ENCODE results near the gene PTTG1IP2.

GRCh38 chr7:90516257-90516656, 46.8 kb downstream of the PTTG1IP2 start:
- TF ChIP-seq CTCF (IDR thresholded peaks at IDR 0.05; ENCODE audit: borderline replicate concordance, extremely low read depth, low read length, poor library complexity, severe bottlenecking) (no peak), EZH2 (IDR thresholded peaks at IDR 0.05; ENCODE audit: borderline replicate concordance, low read depth, low read length, severe bottlenecking) (no peak)

Data from DND-41 (cell line).